Measurements from ENCODE around the gene GABRD. TPM values are rescaled to one million over a fixed set of nuclear protein-coding genes. Genes with fewer than 3 reads are reported as not detected.

The GABRD gene
- total and polyA plus RNA-seq, 2 of the 13 experiments (the other 11 are each of a cell fraction or from before 2014, with no cell fraction given) = not detected

DNA sequence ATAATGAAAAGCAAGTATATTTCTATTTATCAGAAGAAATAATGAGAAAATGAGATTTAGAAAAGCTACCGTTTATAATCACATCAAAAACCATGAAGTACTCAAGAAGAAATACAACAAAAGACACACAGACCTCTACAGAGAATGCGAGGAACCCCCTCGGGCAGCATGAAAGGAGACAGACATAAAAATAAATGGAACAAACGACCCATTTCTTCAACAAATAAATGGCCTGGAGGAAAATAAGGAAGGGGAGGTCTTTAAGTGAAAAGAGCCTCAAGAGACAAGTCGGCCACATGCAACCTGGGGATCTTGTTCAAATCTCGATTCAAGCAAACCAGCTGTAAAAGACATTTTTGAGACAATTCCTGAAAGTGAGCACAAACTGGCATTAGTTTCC lies 21.6 kb upstream of the GABRD start:
- ChIA-PET CTCF (ENCODE audit: low intra/inter-chr PET ratio, low total read pairs) (no interaction called here), POLR2A (no interaction called here)
- no peak overlapping the region for H3K27ac ChIP-seq (ENCODE audit: extremely low read length, insufficient read depth, low read length)
- H3K4me3 ChIP-seq (replicated peaks in 1 of 3; ENCODE audit: insufficient read depth in 1 of 3, low read depth in 2 of 3, low read length in 3 of 3) = no peak overlapping the region
- no peak overlapping the region for H3K4me2 ChIP-seq (ENCODE audit: low read depth, low read length)
- H3K4me1 ChIP-seq (ENCODE audit: insufficient read depth, low read length) = no peaks in the 10 kb centered on the region
- ATAC-seq (no peak), FAIRE-seq (no peak), DNase-seq (ENCODE audit: low spot score) (no peak)
- no peaks in the 10 kb centered on the region for H3K9me3 ChIP-seq (ENCODE audit: low read length)
- intact Hi-C loops (cut with micrococcal nuclease; ENCODE audit: unreplicated experiment) = no loop called here
- no peak overlapping the region for H3K9ac ChIP-seq (ENCODE audit: insufficient read depth, low read depth, low read length)
- H3K27me3 ChIP-seq (ENCODE audit: control insufficient read depth in 1 of 2, insufficient read depth in 2 of 2, low read length in 2 of 2) = peaks cover 5 to 29% of the 10 kb centered on the region in 2 experiments; a peak in 4 of 5 replicates
- no peaks in the 10 kb centered on the region for H4K20me1 ChIP-seq (ENCODE audit: insufficient read depth, low read length)
- in situ Hi-C loops (cut with HindIII; ENCODE audit: extremely low pct_ligation_motif_present, low pct_unique_long_range_greater_than_20kb) = no loop called here
- H3K79me2 ChIP-seq (ENCODE audit: insufficient read depth, low read length) = no peaks in the 10 kb centered on the region
- BruUV-seq (replicated peaks) = no TSS peak
- no peak overlapping the region for H2AFZ ChIP-seq (ENCODE audit: low read length)
- no peaks in the 10 kb centered on the region for H3K36me3 ChIP-seq (replicated peaks in 1 of 2; ENCODE audit: control insufficient read depth in 1 of 2, insufficient read depth in 2 of 2, low read length in 2 of 2)
- 14% methylated on average over 6 of the region's 6 CpGs for WGBS (ENCODE audit: low lambda C conversion rate)
- TF ChIP-seq EEA1 (CRISPR knock-in tag; IDR thresholded peaks at IDR 0.05; ENCODE audit: borderline replicate concordance) (no peak), HOXD1 (CRISPR knock-in tag; IDR thresholded peaks at IDR 0.05) (no peak), ZBTB3 (CRISPR knock-in tag; IDR thresholded peaks at IDR 0.05; ENCODE audit: borderline replicate concordance, low read depth) (no peak), ZNF354B (CRISPR knock-in tag; IDR thresholded peaks at IDR 0.05) (no peak), ONECUT2 (CRISPR knock-in tag; IDR thresholded peaks at IDR 0.05) (no peak), IKZF4 (CRISPR knock-in tag; IDR thresholded peaks at IDR 0.05; ENCODE audit: borderline replicate concordance, low read depth, not compliant biosample characterization) (no peak), HMG20A (CRISPR knock-in tag; IDR thresholded peaks at IDR 0.05; ENCODE audit: borderline replicate concordance) (no peak), ZNF7 (CRISPR knock-in tag; IDR thresholded peaks at IDR 0.05) (no peak), PHF5A (CRISPR knock-in tag; IDR thresholded peaks at IDR 0.05; ENCODE audit: low read depth, unreplicated experiment) (no peak)
- TF ChIP-seq, protein P1, sequence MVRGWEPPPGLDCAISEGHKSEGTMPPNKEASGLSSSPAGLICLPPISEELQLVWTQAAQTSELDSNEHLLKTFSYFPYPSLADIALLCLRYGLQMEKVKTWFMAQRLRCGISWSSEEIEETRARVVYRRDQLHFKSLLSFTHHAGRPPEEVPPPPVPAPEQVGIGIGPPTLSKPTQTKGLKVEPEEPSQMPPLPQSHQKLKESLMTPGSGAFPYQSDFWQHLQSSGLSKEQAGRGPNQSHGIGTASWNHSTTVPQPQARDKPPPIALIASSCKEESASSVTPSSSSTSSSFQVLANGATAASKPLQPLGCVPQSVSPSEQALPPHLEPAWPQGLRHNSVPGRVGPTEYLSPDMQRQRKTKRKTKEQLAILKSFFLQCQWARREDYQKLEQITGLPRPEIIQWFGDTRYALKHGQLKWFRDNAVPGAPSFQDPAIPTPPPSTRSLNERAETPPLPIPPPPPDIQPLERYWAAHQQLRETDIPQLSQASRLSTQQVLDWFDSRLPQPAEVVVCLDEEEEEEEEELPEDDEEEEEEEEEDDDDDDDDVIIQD (CRISPR knock-in tag; IDR thresholded peaks at IDR 0.05; ENCODE audit: low read depth) = no peak
- TF ChIP-seq, protein P2, sequence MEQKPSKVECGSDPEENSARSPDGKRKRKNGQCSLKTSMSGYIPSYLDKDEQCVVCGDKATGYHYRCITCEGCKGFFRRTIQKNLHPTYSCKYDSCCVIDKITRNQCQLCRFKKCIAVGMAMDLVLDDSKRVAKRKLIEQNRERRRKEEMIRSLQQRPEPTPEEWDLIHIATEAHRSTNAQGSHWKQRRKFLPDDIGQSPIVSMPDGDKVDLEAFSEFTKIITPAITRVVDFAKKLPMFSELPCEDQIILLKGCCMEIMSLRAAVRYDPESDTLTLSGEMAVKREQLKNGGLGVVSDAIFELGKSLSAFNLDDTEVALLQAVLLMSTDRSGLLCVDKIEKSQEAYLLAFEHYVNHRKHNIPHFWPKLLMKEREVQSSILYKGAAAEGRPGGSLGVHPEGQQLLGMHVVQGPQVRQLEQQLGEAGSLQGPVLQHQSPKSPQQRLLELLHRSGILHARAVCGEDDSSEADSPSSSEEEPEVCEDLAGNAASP (CRISPR knock-in tag; IDR thresholded peaks at IDR 0.05; ENCODE audit: borderline replicate concordance) = no peak
- TF ChIP-seq, protein P3, sequence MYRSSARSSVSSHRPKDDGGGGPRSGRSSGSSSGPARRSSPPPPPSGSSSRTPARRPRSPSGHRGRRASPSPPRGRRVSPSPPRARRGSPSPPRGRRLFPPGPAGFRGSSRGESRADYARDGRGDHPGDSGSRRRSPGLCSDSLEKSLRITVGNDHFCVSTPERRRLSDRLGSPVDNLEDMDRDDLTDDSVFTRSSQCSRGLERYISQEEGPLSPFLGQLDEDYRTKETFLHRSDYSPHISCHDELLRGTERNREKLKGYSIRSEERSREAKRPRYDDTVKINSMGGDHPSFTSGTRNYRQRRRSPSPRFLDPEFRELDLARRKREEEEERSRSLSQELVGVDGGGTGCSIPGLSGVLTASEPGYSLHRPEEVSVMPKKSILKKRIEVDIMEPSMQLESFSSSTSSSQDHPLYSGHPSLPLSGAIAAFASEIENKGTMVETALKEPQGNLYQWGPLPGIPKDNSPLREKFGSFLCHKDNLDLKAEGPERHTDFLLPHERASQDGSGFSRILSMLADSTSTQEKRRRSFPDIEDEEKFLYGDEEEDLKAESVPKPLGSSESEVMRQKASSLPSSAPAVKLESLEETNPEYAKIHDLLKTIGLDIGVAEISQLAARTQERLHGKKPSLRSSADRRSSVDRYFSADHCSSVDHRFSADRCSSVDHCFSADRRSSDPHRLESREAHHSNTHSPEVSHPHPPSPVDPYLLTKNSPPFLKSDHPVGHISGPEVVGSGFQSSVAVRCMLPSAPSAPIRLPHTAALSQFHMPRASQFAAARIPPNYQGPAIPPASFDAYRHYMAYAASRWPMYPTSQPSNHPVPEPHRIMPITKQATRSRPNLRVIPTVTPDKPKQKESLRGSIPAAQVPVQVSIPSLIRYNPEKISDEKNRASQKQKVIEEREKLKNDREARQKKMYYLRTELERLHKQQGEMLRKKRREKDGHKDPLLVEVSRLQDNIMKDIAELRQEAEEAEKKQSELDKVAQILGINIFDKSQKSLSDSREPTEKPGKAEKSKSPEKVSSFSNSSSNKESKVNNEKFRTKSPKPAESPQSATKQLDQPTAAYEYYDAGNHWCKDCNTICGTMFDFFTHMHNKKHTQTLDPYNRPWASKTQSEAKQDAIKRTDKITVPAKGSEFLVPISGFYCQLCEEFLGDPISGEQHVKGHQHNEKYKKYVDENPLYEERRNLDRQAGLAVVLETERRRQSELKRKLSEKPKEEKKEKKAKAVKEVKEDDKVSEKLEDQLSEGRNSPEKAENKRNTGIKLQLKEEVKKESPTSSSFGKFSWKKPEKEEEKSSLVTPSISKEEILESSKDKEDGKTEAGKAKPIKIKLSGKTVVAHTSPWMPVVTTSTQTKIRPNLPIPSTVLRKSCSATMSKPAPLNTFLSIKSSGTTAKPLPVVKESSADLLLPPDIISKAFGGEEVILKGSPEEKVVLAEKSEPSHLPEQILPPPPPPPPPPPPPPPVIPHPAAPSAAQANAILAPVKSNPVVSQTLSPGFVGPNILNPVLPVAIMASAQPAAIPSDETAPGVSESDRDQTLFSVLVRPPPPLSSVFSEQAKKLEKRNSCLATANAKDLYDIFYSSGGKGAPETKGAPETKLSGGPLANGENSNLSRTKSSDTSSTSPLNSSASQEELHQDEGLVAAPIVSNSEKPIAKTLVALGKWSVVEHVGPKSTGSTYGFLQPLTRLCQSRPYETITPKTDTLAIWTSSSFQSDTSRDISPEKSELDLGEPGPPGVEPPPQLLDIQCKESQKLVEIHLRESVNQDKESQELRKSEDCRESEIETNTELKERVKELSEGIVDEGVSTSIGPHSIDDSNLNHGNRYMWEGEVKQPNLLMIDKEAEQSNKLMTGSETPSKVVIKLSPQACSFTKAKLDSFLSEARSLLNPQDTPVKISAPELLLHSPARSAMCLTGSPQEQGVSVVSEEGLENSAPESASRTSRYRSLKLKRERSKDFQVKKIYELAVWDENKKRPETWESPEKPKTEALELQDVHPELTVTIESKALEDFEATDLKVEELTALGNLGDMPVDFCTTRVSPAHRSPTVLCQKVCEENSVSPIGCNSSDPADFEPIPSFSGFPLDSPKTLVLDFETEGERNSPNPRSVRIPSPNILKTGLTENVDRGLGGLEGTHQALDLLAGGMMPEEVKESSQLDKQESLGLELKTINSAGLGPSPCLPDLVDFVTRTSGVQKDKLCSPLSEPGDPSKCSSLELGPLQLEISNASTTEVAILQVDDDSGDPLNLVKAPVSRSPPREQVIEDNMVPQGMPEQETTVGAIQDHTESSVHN (CRISPR knock-in tag; IDR thresholded peaks at IDR 0.05) = no peak
- TF ChIP-seq, protein P4, sequence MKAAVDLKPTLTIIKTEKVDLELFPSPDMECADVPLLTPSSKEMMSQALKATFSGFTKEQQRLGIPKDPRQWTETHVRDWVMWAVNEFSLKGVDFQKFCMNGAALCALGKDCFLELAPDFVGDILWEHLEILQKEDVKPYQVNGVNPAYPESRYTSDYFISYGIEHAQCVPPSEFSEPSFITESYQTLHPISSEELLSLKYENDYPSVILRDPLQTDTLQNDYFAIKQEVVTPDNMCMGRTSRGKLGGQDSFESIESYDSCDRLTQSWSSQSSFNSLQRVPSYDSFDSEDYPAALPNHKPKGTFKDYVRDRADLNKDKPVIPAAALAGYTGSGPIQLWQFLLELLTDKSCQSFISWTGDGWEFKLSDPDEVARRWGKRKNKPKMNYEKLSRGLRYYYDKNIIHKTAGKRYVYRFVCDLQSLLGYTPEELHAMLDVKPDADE (CRISPR knock-in tag; IDR thresholded peaks at IDR 0.05) = no peak

Measured in HepG2 (cell line).